HEK293 (cell line): ENCODE data around the gene CCDC28B.

Experiments used
- CTCF ChIA-PET: fragments of 350-600 bp; formaldehyde crosslinking; extraction: SDS; loops from one replicate; lab custom pipeline; 2021; ENCODE audit warnings: antibody characterized with exemption; lab: Yijun Ruan, JAX
- POLR2A ChIA-PET: fragments of 300-600 bp; formaldehyde crosslinking; extraction: SDS; loops from one replicate; lab custom pipeline; 2020; ENCODE audit warnings: antibody characterized with exemption, inconsistent platforms; lab: Yijun Ruan, JAX
- H3K27ac ChIP-seq: fragments of 200-500 bp; sonication (Bioruptor generic); 2 replicates; pipeline ENCODE4 v1.5.1; 2014; ENCODE audit warnings: low read depth, low read length, control low read depth, inconsistent platforms; ENCODE audit errors: extremely low read depth
- H3K36me3 ChIP-seq, 2 experiments: fragments of 200-500 bp in 1 of 2; sonication (Bioruptor generic) in 1 of 2; 1 replicate in 1 of 2; 2 replicates in 1 of 2; pipeline ENCODE4 v1.5.1; 2014 to 2017; ENCODE audit warnings: inconsistent platforms in 2 of 2, low read length in 2 of 2; ENCODE audit not compliant: control insufficient read depth in 2 of 2, insufficient read depth in 1 of 2
- H3K4me1 ChIP-seq: fragments of 200-500 bp; sonication (Bioruptor generic); 2 replicates; pipeline ENCODE4 v1.5.1; 2014; ENCODE audit warnings: mild to moderate bottlenecking, low read length, inconsistent platforms; ENCODE audit not compliant: control insufficient read depth, insufficient read depth
- H3K4me3 ChIP-seq: 2 replicates; pipeline ENCODE4 v1.5.1; 2011; ENCODE audit warnings: low read depth, mild to moderate bottlenecking, control low read depth, low read length, moderate library complexity
- H3K9me3 ChIP-seq: fragments of 200-500 bp; sonication (Bioruptor generic); 2 replicates; pipeline ENCODE4 v1.5.1; 2014; ENCODE audit warnings: low read depth, low read length, inconsistent platforms; ENCODE audit not compliant: control insufficient read depth, insufficient read depth
- CTCF ChIP-seq: fragments of 450-650 bp; formaldehyde crosslinking; IDR thresholded peaks from 2 replicates; pipeline ENCODE4 v1.5.1; 2016; ENCODE audit warnings: missing biosample characterization, missing genetic modification characterization
- KLF1 ChIP-seq: fragments of 450-650 bp; formaldehyde crosslinking; IDR thresholded peaks from 2 replicates; pipeline ENCODE4 v1.5.1; 2016; ENCODE audit warnings: missing biosample characterization, missing genetic modification characterization
- KLF8 ChIP-seq: fragments of 450-650 bp; formaldehyde crosslinking; IDR thresholded peaks from 2 replicates; pipeline ENCODE4 v1.5.1; 2016; ENCODE audit warnings: missing biosample characterization, missing genetic modification characterization
- KLF9 ChIP-seq: fragments of 450-650 bp; formaldehyde crosslinking; IDR thresholded peaks from 2 replicates; pipeline ENCODE4 v1.5.1; 2016; ENCODE audit warnings: missing biosample characterization, missing genetic modification characterization, low read depth
- MEIS1 ChIP-seq: sonication (generic); formaldehyde crosslinking; IDR thresholded peaks from 2 replicates; pipeline ENCODE4 v1.8.1; 2022; ENCODE audit warnings: missing genetic modification reagents, mild to moderate bottlenecking, borderline replicate concordance
- PATZ1 ChIP-seq: fragments of 450-650 bp; formaldehyde crosslinking; IDR thresholded peaks from 2 replicates; pipeline ENCODE4 v1.5.1; 2016; ENCODE audit warnings: missing biosample characterization, missing genetic modification characterization
- SP2 ChIP-seq: fragments of 450-650 bp; formaldehyde crosslinking; IDR thresholded peaks from 2 replicates; pipeline ENCODE4 v1.5.1; 2016; ENCODE audit warnings: missing biosample characterization, missing genetic modification characterization
- SP3 ChIP-seq: fragments of 450-650 bp; formaldehyde crosslinking; IDR thresholded peaks from 2 replicates; pipeline ENCODE4 v1.5.1; 2016; ENCODE audit warnings: missing biosample characterization, missing genetic modification characterization
- ZBTB1 ChIP-seq: fragments of 450-650 bp; formaldehyde crosslinking; IDR thresholded peaks from 2 replicates; pipeline ENCODE4 v1.5.1; 2016; ENCODE audit warnings: missing biosample characterization, missing genetic modification characterization
- ZBTB11 ChIP-seq: fragments of 450-650 bp; formaldehyde crosslinking; conservative IDR thresholded peaks from 2 replicates; pipeline ENCODE4 v1.5.1; 2016; ENCODE audit warnings: low read depth, missing biosample characterization, missing genetic modification characterization
- ZBTB20 ChIP-seq: fragments of 450-650 bp; formaldehyde crosslinking; IDR thresholded peaks from 2 replicates; pipeline ENCODE4 v1.5.1; 2016; ENCODE audit warnings: missing biosample characterization, missing genetic modification characterization
- ZFP3 ChIP-seq: fragments of 450-650 bp; formaldehyde crosslinking; IDR thresholded peaks from 2 replicates; pipeline ENCODE4 v1.5.1; 2016; ENCODE audit warnings: low read depth, missing biosample characterization, missing genetic modification characterization
- ZIC2 ChIP-seq: fragments of 450-650 bp; formaldehyde crosslinking; IDR thresholded peaks from 2 replicates; pipeline ENCODE4 v1.5.1; 2016; ENCODE audit warnings: missing biosample characterization, missing genetic modification characterization
- ZNF10 ChIP-seq: fragments of 450-650 bp; formaldehyde crosslinking; IDR thresholded peaks from 2 replicates; pipeline ENCODE4 v1.5.1; 2017; ENCODE audit warnings: missing biosample characterization, missing genetic modification characterization
- ZNF112 ChIP-seq: fragments of 450-650 bp; formaldehyde crosslinking; IDR thresholded peaks from 2 replicates; pipeline ENCODE4 v1.5.0; 2017; ENCODE audit warnings: missing biosample characterization, missing genetic modification characterization
- ZNF211 ChIP-seq: fragments of 450-650 bp; formaldehyde crosslinking; IDR thresholded peaks from 2 replicates; pipeline ENCODE4 v1.5.1; 2016; ENCODE audit warnings: low read depth, missing biosample characterization, missing genetic modification characterization
- ZNF335 ChIP-seq: fragments of 450-650 bp; formaldehyde crosslinking; conservative IDR thresholded peaks from 2 replicates; pipeline ENCODE4 v1.5.1; 2016; ENCODE audit warnings: missing biosample characterization, missing genetic modification characterization
- ZNF398 ChIP-seq: fragments of 450-650 bp; formaldehyde crosslinking; IDR thresholded peaks from 2 replicates; pipeline ENCODE4 v1.5.1; 2017; ENCODE audit warnings: missing biosample characterization, missing genetic modification characterization
- ZNF423 ChIP-seq: fragments of 450-650 bp; formaldehyde crosslinking; IDR thresholded peaks from 2 replicates; pipeline ENCODE4 v1.5.1; 2016; ENCODE audit warnings: missing biosample characterization, missing genetic modification characterization
- ZNF449 ChIP-seq: fragments of 450-650 bp; formaldehyde crosslinking; IDR thresholded peaks from 2 replicates; pipeline ENCODE4 v1.5.1; 2017; ENCODE audit warnings: missing biosample characterization, mild to moderate bottlenecking, missing genetic modification characterization, moderate library complexity
- ZNF513 ChIP-seq: fragments of 450-650 bp; IDR thresholded peaks from 2 replicates; pipeline ENCODE4 v1.5.1; 2018; ENCODE audit warnings: missing biosample characterization, missing genetic modification characterization
- ZNF530 ChIP-seq: fragments of 450-650 bp; formaldehyde crosslinking; IDR thresholded peaks from 2 replicates; pipeline ENCODE4 v1.5.1; 2016; ENCODE audit warnings: low read depth, missing biosample characterization, missing genetic modification characterization
- ZNF747 ChIP-seq: fragments of 450-650 bp; formaldehyde crosslinking; IDR thresholded peaks from 2 replicates; pipeline ENCODE4 v1.5.1; 2016; ENCODE audit warnings: missing biosample characterization, missing genetic modification characterization
- ZSCAN30 ChIP-seq: fragments of 450-650 bp; IDR thresholded peaks from 2 replicates; pipeline ENCODE4 v1.5.1; 2018; ENCODE audit warnings: missing biosample characterization, mild to moderate bottlenecking, missing genetic modification characterization, moderate library complexity

The CCDC28B gene

GRCh38 chr1:32201011-32201855, 838 bp downstream of the CCDC28B start:
- Histone ChIP-seq H3K4me1 (no peaks in the 10 kb centered on the region; the same call in 1 of the 2 replicates), H3K27ac (no peak overlapping the region), H3K4me3 (peak overlapping the region; percentile 49), H3K9me3 (no peaks in the 10 kb centered on the region), H3K36me3 (peaks cover 0 to 47% of the 10 kb centered on the region in 2 experiments; a peak in 1 of 3 replicates)
- CTCF ChIA-PET: interaction anchor here (0.5 to 1.2 kb wide), 4 partner anchors 19 to 127 kb away, joined by 3 to 4 read pairs (median 3); partner anchors contain the start of gene TXLNA
- POLR2A ChIA-PET: interaction anchor here (0.6 to 3.5 kb wide), 9 partner anchors 8 to 209 kb away, joined by 3 to 16 read pairs (median 5); partner anchors contain the start of genes DCDC2B, KPNA6 and MARCKSL1
- no peak for TF ChIP-seq ZNF513 (tag by site-specific recombination)
- TF ChIP-seq ZNF398 (tag by site-specific recombination): peak; percentile 66
- TF ChIP-seq KLF9 (tag by site-specific recombination): peak; percentile 63
- TF ChIP-seq MEIS1 (CRISPR knock-in tag): no peak
- no peak for TF ChIP-seq ZFP3
- 0 out of 2 replicates have a peak, but pooled peaks have one; percentile 17 for TF ChIP-seq ZNF423
- peak; percentile 57; the same call in 1 of the 2 replicates for TF ChIP-seq CTCF
- no peak for TF ChIP-seq ZNF211 (tag by site-specific recombination)
- TF ChIP-seq ZBTB1: no peak
- TF ChIP-seq ZNF112: no peak
- no peak for TF ChIP-seq ZNF10 (tag by site-specific recombination)
- peak; percentile 38; the same call in 1 of the 2 replicates for TF ChIP-seq KLF1 (tag by site-specific recombination)
- TF ChIP-seq ZNF335: peak; percentile 74
- 0 out of 2 replicates have a peak, but pooled peaks have one; percentile 10 for TF ChIP-seq KLF8 (tag by site-specific recombination)
- no peak for TF ChIP-seq ZNF747 (tag by site-specific recombination)
- peak; percentile 79 for TF ChIP-seq SP2 (tag by site-specific recombination)
- no peak for TF ChIP-seq ZNF530 (tag by site-specific recombination)
- peak; percentile 45; the same call in 1 of the 2 replicates for TF ChIP-seq ZIC2 (tag by site-specific recombination)
- peak; percentile 57; the same call in 1 of the 2 replicates for TF ChIP-seq ZSCAN30
- peak; percentile 51; the same call in 1 of the 2 replicates for TF ChIP-seq SP3 (tag by site-specific recombination)
- peak; percentile 99 for TF ChIP-seq ZNF449 (tag by site-specific recombination)
- peak; percentile 25; the same call in 1 of the 2 replicates for TF ChIP-seq ZBTB11 (tag by site-specific recombination)
- TF ChIP-seq ZBTB20 (tag by site-specific recombination): 0 out of 2 replicates have a peak, but pooled peaks have one; percentile 32
- peak; percentile 6; the same call in 1 of the 2 replicates for TF ChIP-seq PATZ1
